Vagina (tissue), 2 donors: ENCODE measurements around the gene ARL6IP6. TPM values are rescaled to one million over a fixed set of nuclear protein-coding genes. Genes with fewer than 3 reads are reported as not detected.
"Not testable (repeated sequence)": the region's sequence is repeated elsewhere in the genome, so short reads cannot be mapped to it uniquely, and the experiment has no call there.

ENCODE experiments used
- DNase-seq, 2 donors: peaks; one replicate each; pipeline ENCODE4 v3.0.0-alpha.2; 2017; ENCODE audit errors: extremely low spot score in 2 of 2
- H3K27ac ChIP-seq: fragments of 200-600 bp; sonication (generic); one replicate; pipeline ENCODE4 v1.5.1; 2019
- H3K27me3 ChIP-seq: fragments of 200-600 bp; sonication (generic); one replicate; pipeline ENCODE4 v1.5.1; 2019
- H3K36me3 ChIP-seq, 2 donors: fragments of 200-600 bp; sonication (generic); one replicate each; pipeline ENCODE4 v1.5.1; 2017 to 2019
- H3K4me1 ChIP-seq: fragments of 200-600 bp; sonication (generic); one replicate; pipeline ENCODE4 v1.5.1; 2019
- H3K4me3 ChIP-seq, 2 donors: fragments of 200-600 bp; sonication (generic); 1 replicate in 1 of 2; 2 replicates in 1 of 2; pipeline ENCODE4 v1.5.1; 2016 to 2019
- H3K9me3 ChIP-seq: fragments of 200-600 bp; sonication (generic); one replicate; pipeline ENCODE4 v1.5.1; 2019
- POLR2A ChIP-seq, 2 donors: fragments of 450-650 bp; IDR thresholded peaks; one replicate each; pipeline ENCODE4 v1.6.1; 2017; ENCODE audit warnings: antibody characterized with exemption in 2 of 2, mild to moderate bottlenecking in 2 of 2, moderate library complexity in 2 of 2
- POLR2AphosphoS5 ChIP-seq, 2 donors: sonication (generic); formaldehyde crosslinking; IDR thresholded peaks; one replicate each; pipeline ENCODE4 v1.9.0; 2017; ENCODE audit warnings: antibody characterized with exemption in 2 of 2, mild to moderate bottlenecking in 2 of 2, low read depth in 1 of 2; ENCODE audit not compliant: insufficient read depth in 1 of 2
- intact Hi-C: fragments of 100-400 bp; cut with DNase I; formaldehyde crosslinking; loops from one replicate; pipeline ENCODE4 v1.15.1; 2023
- total RNA-seq: library from RNA; depleted of rRNA; stranded (reverse); fragments of >200 nt; gene quantifications from one replicate; pipeline ENCODE4 v1.2.3, GENCODE V29; 2016
- TF ChIP-seq, protein P1 (sequence below), 3 experiments: fragments of 450-650 bp in 2 of 3; fragments of 200-600 bp in 1 of 3; sonication (generic) in 1 of 3; IDR thresholded peaks; one replicate each; pipeline ENCODE4 v1.5.1; 2017 to 2019; ENCODE audit warnings: antibody characterized with exemption in 3 of 3, mild to moderate bottlenecking in 2 of 3, moderate library complexity in 2 of 3

The ARL6IP6 gene
- total RNA-seq, 1 donor from 2014 or later = 15.2 TPM

DNA sequence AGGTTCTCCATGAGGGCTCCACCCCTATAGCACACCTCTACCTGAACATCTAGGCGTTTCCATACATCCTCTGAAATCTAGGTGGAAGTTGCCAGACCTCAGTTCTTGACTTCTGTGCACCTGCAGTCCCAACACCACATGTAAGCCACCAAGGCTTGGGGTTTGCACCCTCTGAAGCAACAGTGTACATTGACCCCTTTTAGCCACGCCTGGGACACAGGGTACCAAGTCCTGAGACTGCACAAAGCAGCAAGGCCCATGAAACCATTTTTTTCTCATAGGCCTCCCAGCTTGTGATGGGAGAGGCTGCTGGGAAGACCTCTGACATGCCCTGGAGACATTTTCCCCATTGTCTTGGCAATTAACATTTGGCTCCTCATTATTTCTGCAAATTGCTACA, 20.0 kb downstream of the ARL6IP6 start:
- Histone ChIP-seq H3K4me1 (no peaks in the 10 kb centered on the region), H3K9me3 (no peaks in the 10 kb centered on the region), H3K27ac (no peak overlapping the region), H3K36me3 (peaks cover 0 to 24% of the 10 kb centered on the region in 2 donors), H3K27me3 (no peaks in the 10 kb centered on the region), H3K4me3 (no peak overlapping the region)
- DNase-seq = no peak
- intact Hi-C loops = no loop called here
- TF ChIP-seq POLR2AphosphoS5 (IDR thresholded peaks at IDR 0.05; ENCODE audit: insufficient read depth in 1 of 2, low read depth in 1 of 2) (no peak), POLR2A (IDR thresholded peaks at IDR 0.05) (no peak)
- TF ChIP-seq, protein P1, sequence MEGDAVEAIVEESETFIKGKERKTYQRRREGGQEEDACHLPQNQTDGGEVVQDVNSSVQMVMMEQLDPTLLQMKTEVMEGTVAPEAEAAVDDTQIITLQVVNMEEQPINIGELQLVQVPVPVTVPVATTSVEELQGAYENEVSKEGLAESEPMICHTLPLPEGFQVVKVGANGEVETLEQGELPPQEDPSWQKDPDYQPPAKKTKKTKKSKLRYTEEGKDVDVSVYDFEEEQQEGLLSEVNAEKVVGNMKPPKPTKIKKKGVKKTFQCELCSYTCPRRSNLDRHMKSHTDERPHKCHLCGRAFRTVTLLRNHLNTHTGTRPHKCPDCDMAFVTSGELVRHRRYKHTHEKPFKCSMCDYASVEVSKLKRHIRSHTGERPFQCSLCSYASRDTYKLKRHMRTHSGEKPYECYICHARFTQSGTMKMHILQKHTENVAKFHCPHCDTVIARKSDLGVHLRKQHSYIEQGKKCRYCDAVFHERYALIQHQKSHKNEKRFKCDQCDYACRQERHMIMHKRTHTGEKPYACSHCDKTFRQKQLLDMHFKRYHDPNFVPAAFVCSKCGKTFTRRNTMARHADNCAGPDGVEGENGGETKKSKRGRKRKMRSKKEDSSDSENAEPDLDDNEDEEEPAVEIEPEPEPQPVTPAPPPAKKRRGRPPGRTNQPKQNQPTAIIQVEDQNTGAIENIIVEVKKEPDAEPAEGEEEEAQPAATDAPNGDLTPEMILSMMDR (IDR thresholded peaks at IDR 0.05) = no peak

DNA sequence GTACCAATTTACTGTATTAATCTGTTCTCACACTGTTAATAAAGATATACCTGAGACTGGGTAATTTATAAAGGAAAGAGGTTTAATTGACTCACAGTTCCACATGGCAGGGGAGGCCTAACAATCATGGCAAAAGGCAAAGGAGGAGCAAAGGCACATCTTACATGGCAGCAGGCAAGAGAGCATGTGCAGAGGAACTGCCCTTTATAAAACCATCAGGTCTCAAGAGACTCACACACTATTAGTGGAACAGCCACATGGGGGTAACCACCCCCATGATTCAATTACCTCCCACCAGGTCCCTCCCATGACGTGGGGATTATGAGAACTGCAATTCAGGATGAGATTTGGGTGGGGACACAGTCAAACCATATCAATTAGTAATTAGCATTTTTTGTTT, 21.3 kb downstream of the ARL6IP6 start:
- intact Hi-C loops = not testable (repeated sequence)

DNA sequence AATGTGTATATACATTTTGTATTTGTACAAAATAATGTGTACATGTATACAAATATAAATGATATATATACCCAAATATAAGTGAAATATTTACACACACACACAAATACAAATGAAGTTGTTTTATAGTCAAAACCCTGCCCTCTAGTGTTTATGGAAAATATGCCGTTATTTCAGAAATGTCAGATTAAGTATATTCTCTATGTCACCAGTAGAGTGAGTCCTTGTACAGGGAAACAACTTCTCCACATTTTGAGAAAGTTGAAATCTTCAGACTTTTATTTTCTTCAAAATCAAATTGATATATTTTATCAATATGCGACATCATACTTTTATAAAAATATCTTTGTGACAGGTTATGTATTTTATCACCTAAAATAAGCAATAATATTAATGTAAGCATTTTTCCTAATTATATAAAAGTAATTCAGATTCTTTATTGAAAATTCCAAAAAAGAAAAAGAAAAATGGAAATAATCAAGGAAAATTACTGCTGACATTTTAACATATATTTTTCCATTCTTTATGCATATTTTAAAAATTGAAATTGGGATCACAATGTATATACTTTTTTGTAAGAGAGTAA, 22.4 kb downstream of the ARL6IP6 start:
- DNase-seq = no peak
- peaks cover 0 to 24% of the 10 kb centered on the region in 2 donors for H3K36me3 ChIP-seq
- intact Hi-C loops = no loop called here

More for the DNA sequence above, 21.3 kb downstream of the ARL6IP6 start:
- not testable (repeated sequence) for H3K4me1 ChIP-seq, H3K27ac ChIP-seq, H3K4me3 ChIP-seq, DNase-seq, H3K9me3 ChIP-seq, H3K27me3 ChIP-seq
- peaks cover 0 to 24% of the 10 kb centered on the region in 2 donors for H3K36me3 ChIP-seq

DNA sequence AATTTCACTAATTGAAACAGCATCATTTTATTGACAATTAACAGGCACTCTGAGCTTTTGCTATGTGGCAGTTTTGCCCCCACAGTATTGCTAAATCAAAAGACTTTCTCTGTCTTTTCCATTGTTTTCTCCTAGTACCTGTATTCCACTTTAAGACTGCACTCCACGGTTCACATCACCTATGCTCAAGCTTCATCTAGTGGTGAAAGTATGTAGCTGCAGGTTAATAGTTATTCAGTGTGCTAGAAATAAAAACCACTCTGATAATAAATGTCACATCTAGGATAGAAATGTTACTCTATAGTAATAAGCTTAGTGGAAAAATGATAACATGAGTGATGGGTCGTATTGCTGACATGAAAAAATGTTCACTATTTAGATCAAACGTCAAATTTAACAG, 24.6 kb downstream of the ARL6IP6 start:
- TF ChIP-seq, protein P1 (IDR thresholded peaks at IDR 0.05) = no peak
- no peak for TF ChIP-seq POLR2AphosphoS5 (IDR thresholded peaks at IDR 0.05; ENCODE audit: insufficient read depth in 1 of 2, low read depth in 1 of 2)
- no peak for TF ChIP-seq POLR2A (IDR thresholded peaks at IDR 0.05)
- H3K27me3 ChIP-seq = no peaks in the 10 kb centered on the region
- DNase-seq = no peak
- intact Hi-C loops = no loop called here
- H3K36me3 ChIP-seq = peaks cover 0 to 10% of the 10 kb centered on the region in 2 donors
- no peak overlapping the region for H3K4me3 ChIP-seq
- no peaks in the 10 kb centered on the region for H3K9me3 ChIP-seq
- no peak overlapping the region for H3K27ac ChIP-seq
- no peaks in the 10 kb centered on the region for H3K4me1 ChIP-seq

More for the DNA sequence above, 22.4 kb downstream of the ARL6IP6 start:
- Histone ChIP-seq H3K4me1 (no peaks in the 10 kb centered on the region), H3K4me3 (no peak overlapping the region), H3K27ac (no peak overlapping the region), H3K27me3 (no peaks in the 10 kb centered on the region), H3K9me3 (no peaks in the 10 kb centered on the region)
- no peak for TF ChIP-seq POLR2AphosphoS5 (IDR thresholded peaks at IDR 0.05; ENCODE audit: insufficient read depth in 1 of 2, low read depth in 1 of 2)
- TF ChIP-seq, protein P1 (IDR thresholded peaks at IDR 0.05) = peak; percentile 70 to 75 (median 71)

DNA sequence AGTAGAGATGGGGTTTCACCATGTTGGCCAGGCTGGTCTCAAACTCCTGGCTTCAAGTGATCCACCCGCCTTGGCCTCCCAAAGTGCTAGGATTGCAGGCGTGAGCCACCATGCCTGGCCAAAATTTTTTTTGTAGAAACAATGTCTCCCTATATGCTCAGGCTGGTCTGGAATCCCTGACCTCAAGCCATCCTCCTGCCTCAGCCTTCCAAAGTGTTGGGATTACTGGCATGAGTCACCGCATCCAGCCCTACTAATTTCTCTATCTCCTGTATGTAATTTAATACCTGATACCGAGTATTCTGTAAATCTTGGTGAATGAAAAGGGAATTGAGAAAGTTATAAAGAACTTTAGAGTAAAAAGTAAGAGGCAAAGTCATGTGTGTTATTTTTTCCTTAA, 29.3 kb downstream of the ARL6IP6 start:
- H3K36me3 ChIP-seq, H3K27ac ChIP-seq, intact Hi-C loops, DNase-seq, H3K4me3 ChIP-seq, H3K27me3 ChIP-seq, H3K9me3 ChIP-seq, H3K4me1 ChIP-seq: not testable (repeated sequence)

DNA sequence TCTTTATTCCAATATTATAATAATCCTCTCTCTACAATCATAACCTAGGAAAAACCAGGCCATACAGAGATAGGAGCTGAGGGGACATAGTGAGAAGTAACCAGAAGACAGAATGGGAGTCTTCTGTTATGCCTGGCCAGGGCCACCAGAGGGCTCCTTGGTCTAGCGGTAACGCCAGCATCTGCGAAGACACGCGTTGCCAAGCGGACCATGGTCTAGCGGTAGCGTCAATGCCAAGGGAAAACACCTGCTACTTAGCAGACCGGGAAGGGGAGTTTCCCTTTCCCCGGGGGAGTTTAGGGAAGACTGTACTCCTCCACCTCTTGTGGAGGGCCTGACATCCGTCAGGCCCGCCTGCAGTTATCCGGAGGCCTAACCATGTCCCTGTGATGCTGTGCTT, 36.6 kb downstream of the ARL6IP6 start:
- Histone ChIP-seq H3K4me1 (no peaks in the 10 kb centered on the region), H3K27ac (no peak overlapping the region), H3K4me3 (no peak overlapping the region), H3K27me3 (no peaks in the 10 kb centered on the region), H3K9me3 (no peaks in the 10 kb centered on the region), H3K36me3 (peaks cover 0 to 15% of the 10 kb centered on the region in 2 donors)
- no peak for DNase-seq
- intact Hi-C loops = no loop called here
- TF ChIP-seq POLR2AphosphoS5 (IDR thresholded peaks at IDR 0.05; ENCODE audit: insufficient read depth in 1 of 2, low read depth in 1 of 2) (no peak), POLR2A (IDR thresholded peaks at IDR 0.05) (no peak)
- TF ChIP-seq, protein P1 (IDR thresholded peaks at IDR 0.05) = no peak
